ENCODE measurements around the gene PCSK9.

DNA sequence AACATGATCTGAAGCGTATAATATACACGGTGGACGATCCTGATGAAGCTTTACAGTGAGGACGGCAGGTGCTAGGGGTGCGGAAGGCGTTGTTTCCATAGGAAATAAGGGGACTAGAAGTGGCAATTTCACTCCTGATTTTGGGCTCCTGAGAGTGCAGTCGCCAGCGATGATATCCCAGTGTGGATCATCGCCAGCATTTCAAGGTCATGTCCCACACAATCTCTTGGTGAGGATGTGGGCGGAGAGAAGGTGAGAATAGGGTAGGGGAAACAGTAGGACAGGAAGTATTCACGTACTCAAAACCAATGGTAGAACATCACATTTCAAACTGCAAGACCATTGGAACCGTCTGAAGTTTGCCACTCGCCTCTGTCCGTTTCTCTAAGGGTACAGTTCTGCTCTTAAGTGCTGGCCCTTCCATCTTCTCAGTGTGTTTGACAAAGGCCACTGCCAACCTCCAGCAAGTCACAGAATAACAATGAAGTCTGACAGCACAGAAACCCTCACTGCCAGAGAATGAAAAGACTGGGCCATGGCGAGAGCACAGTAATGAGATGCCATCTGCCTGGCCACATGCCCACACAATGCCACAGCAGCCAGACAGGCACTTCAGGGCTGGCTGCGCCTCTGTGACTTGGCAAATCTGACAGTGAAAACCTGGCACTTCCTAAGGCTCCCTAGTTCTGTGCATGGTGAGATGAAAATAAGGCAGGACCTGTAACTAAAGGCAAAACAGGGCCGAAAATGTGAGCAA, 27.9 kb downstream of the PCSK9 start:
- TF ChIP-seq, protein P1, sequence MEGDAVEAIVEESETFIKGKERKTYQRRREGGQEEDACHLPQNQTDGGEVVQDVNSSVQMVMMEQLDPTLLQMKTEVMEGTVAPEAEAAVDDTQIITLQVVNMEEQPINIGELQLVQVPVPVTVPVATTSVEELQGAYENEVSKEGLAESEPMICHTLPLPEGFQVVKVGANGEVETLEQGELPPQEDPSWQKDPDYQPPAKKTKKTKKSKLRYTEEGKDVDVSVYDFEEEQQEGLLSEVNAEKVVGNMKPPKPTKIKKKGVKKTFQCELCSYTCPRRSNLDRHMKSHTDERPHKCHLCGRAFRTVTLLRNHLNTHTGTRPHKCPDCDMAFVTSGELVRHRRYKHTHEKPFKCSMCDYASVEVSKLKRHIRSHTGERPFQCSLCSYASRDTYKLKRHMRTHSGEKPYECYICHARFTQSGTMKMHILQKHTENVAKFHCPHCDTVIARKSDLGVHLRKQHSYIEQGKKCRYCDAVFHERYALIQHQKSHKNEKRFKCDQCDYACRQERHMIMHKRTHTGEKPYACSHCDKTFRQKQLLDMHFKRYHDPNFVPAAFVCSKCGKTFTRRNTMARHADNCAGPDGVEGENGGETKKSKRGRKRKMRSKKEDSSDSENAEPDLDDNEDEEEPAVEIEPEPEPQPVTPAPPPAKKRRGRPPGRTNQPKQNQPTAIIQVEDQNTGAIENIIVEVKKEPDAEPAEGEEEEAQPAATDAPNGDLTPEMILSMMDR (conservative IDR thresholded peaks at IDR 0.05; ENCODE audit: low read depth, low read length) = no peak
- no peak for TF ChIP-seq FOS (IDR thresholded peaks at IDR 0.05; ENCODE audit: low read depth, low read length)
- no peak for TF ChIP-seq RFX5 (IDR thresholded peaks at IDR 0.05; ENCODE audit: low read depth, low read length)
- no peak for TF ChIP-seq MAZ (IDR thresholded peaks at IDR 0.05; ENCODE audit: borderline replicate concordance, low read depth, low read length)
- TF ChIP-seq RAD21 (IDR thresholded peaks at IDR 0.05; ENCODE audit: low read length) = no peak
- no peak for TF ChIP-seq CHD1 (IDR thresholded peaks at IDR 0.05; ENCODE audit: low read depth, low read length)
- no peak for TF ChIP-seq POLR2A (IDR thresholded peaks at IDR 0.05; ENCODE audit: low read depth, low read length)
- no peak for TF ChIP-seq ELK1 (IDR thresholded peaks at IDR 0.05; ENCODE audit: borderline replicate concordance, low read depth, low read length)
- no peak for TF ChIP-seq MAFK (IDR thresholded peaks at IDR 0.05; ENCODE audit: low read depth, low read length)
- no peak for TF ChIP-seq SMC3 (IDR thresholded peaks at IDR 0.05; ENCODE audit: low read depth, low read length)
- TF ChIP-seq CEBPB (IDR thresholded peaks at IDR 0.05; ENCODE audit: low read depth, low read length) = no peak
- TF ChIP-seq NFE2L2 (IDR thresholded peaks at IDR 0.05; ENCODE audit: low read depth, low read length) = no peak

All from IMR-90 (cell line).